ENCODE measurements around the gene NCAM2. TPM values are rescaled to one million over a fixed set of nuclear protein-coding genes. Genes with fewer than 3 reads are reported as not detected.
"Not testable (repeated sequence)": the region's sequence is repeated elsewhere in the genome, so short reads cannot be mapped to it uniquely, and the experiment has no call there.

The NCAM2 gene
- polyA plus RNA-seq, 3 donors, result 0.13 to 0.90 (median 0.45) TPM

GRCh38 chr21:21079646-21080045, 81.4 kb downstream of the NCAM2 start:
- H3K27ac ChIP-seq (ENCODE audit: low read depth, low read length), result no peak overlapping the region

- 41 to 51% (median 49%) methylated on average over 1 of the region's 1 CpG for WGBS, 3 donors
- no peak overlapping the region for H3K27ac ChIP-seq (ENCODE audit: low read depth, low read length)
These were observed 86.0 kb downstream of the NCAM2 start for GRCh38 chr21:21084179-21084578.

GRCh38 chr21:21085206-21085605, 87.0 kb downstream of the NCAM2 start:
- WGBS, 3 donors, result 54 to 74% (median 72%) methylated on average over 3 of the region's 3 CpGs

GRCh38 chr21:21096956-21097355, 98.7 kb downstream of the NCAM2 start:
- no peak overlapping the region for H3K27ac ChIP-seq (ENCODE audit: low read depth, low read length)
- 59 to 78% (median 74%) methylated on average over 5 of the region's 5 CpGs for WGBS, 3 donors

More at GRCh38 chr21:21085206-21085605, 87.0 kb downstream of the NCAM2 start:
- H3K27ac ChIP-seq (ENCODE audit: low read depth, low read length), result no peak overlapping the region

GRCh38 chr21:21097466-21097865, 99.3 kb downstream of the NCAM2 start:
- 56 to 69% (median 69%) methylated on average over 1 of the region's 1 CpG for WGBS, 3 donors
- H3K27ac ChIP-seq (ENCODE audit: low read depth, low read length), result no peak overlapping the region

GRCh38 chr21:21101911-21102310, 103.7 kb downstream of the NCAM2 start:
- no peak overlapping the region for H3K27ac ChIP-seq (ENCODE audit: low read depth, low read length)
- 68 to 74% (median 70%) methylated on average over 1 of the region's 1 CpG for WGBS, 3 donors

- 36 to 81% (median 68%) methylated on average over 2 of the region's 2 CpGs for WGBS, 3 donors
- H3K27ac ChIP-seq (ENCODE audit: low read depth, low read length), result no peak overlapping the region
These were observed 104.7 kb downstream of the NCAM2 start for GRCh38 chr21:21102896-21103295.

- no peak overlapping the region for H3K27ac ChIP-seq (ENCODE audit: low read depth, low read length)
- 33 to 80% (median 74%) methylated on average over 3 of the region's 3 CpGs for WGBS, 3 donors
These were observed 105.5 kb downstream of the NCAM2 start for GRCh38 chr21:21103692-21104091.

- WGBS, 3 donors, result 58 to 83% (median 78%) methylated on average over 4 of the region's 4 CpGs
- H3K27ac ChIP-seq (ENCODE audit: low read depth, low read length), result no peak overlapping the region
These were observed 111.5 kb downstream of the NCAM2 start for GRCh38 chr21:21109736-21110135.

GRCh38 chr21:21111309-21111920, 113.2 kb downstream of the NCAM2 start:
- H3K27ac ChIP-seq (ENCODE audit: low read depth, low read length), result no peak overlapping the region
- 67 to 90% (median 87%) methylated on average over 8 of the region's 8 CpGs for WGBS, 3 donors

- WGBS, 3 donors, result 72 to 83% (median 82%) methylated on average over 4 of the region's 4 CpGs
- no peak overlapping the region for H3K27ac ChIP-seq (ENCODE audit: low read depth, low read length)
These were observed 116.3 kb downstream of the NCAM2 start for GRCh38 chr21:21114461-21114860.

- WGBS, 3 donors, result 65 to 93% (median 86%) methylated on average over 2 of the region's 2 CpGs
- no peak overlapping the region for H3K27ac ChIP-seq (ENCODE audit: low read depth, low read length)
These were observed 120.9 kb downstream of the NCAM2 start for GRCh38 chr21:21119091-21119490.

- no peak overlapping the region for H3K27ac ChIP-seq (ENCODE audit: low read depth, low read length)
- 68 to 88% (median 76%) methylated on average over 3 of the region's 3 CpGs for WGBS, 3 donors
These were observed 124.5 kb downstream of the NCAM2 start for GRCh38 chr21:21122680-21123079.

- no peak overlapping the region for H3K27ac ChIP-seq (ENCODE audit: low read depth, low read length)
These were observed 134.2 kb downstream of the NCAM2 start for GRCh38 chr21:21132390-21132789.

- no peak overlapping the region for H3K27ac ChIP-seq (ENCODE audit: low read depth, low read length)
- WGBS, 3 donors, result 6 to 18% (median 13%) methylated on average over 2 of the region's 2 CpGs
These were observed 139.8 kb downstream of the NCAM2 start for GRCh38 chr21:21137986-21138385.

- H3K27ac ChIP-seq (ENCODE audit: low read depth, low read length), result no peak overlapping the region
- 89 to 96% (median 96%) methylated on average over 25 of the region's 25 CpGs for WGBS, 3 donors
These were observed 148.6 kb downstream of the NCAM2 start for GRCh38 chr21:21146587-21147373.

GRCh38 chr21:21147374-21147745, 149.2 kb downstream of the NCAM2 start:
- WGBS, 3 donors, result 73 to 93% (median 89%) methylated on average over 4 of the region's 4 CpGs
- H3K27ac ChIP-seq (ENCODE audit: low read depth, low read length), result no peak overlapping the region

GRCh38 chr21:21148009-21148408, 149.8 kb downstream of the NCAM2 start:
- H3K27ac ChIP-seq (ENCODE audit: low read depth, low read length), result no peak overlapping the region

GRCh38 chr21:21148514-21148913, 150.3 kb downstream of the NCAM2 start:
- no peak overlapping the region for H3K27ac ChIP-seq (ENCODE audit: low read depth, low read length)
- 57 to 66% (median 57%) methylated on average over 1 of the region's 1 CpG for WGBS, 3 donors

- H3K27ac ChIP-seq (ENCODE audit: low read depth, low read length), result not testable (repeated sequence)
- 46 to 80% (median 78%) methylated on average over 4 of the region's 4 CpGs for WGBS, 3 donors
These were observed 151.2 kb downstream of the NCAM2 start for GRCh38 chr21:21149445-21149844.

Measured in adipose tissue (tissue), 3 donors.